Measurements from ENCODE around the gene PNLIPRP2. TPM values are rescaled to one million over a fixed set of nuclear protein-coding genes. Genes with fewer than 3 reads are reported as not detected.

Gene PNLIPRP2
- polyA plus RNA-seq, 1 of the 3 experiments (the other 2 are of a cell fraction) = not detected

DNA sequence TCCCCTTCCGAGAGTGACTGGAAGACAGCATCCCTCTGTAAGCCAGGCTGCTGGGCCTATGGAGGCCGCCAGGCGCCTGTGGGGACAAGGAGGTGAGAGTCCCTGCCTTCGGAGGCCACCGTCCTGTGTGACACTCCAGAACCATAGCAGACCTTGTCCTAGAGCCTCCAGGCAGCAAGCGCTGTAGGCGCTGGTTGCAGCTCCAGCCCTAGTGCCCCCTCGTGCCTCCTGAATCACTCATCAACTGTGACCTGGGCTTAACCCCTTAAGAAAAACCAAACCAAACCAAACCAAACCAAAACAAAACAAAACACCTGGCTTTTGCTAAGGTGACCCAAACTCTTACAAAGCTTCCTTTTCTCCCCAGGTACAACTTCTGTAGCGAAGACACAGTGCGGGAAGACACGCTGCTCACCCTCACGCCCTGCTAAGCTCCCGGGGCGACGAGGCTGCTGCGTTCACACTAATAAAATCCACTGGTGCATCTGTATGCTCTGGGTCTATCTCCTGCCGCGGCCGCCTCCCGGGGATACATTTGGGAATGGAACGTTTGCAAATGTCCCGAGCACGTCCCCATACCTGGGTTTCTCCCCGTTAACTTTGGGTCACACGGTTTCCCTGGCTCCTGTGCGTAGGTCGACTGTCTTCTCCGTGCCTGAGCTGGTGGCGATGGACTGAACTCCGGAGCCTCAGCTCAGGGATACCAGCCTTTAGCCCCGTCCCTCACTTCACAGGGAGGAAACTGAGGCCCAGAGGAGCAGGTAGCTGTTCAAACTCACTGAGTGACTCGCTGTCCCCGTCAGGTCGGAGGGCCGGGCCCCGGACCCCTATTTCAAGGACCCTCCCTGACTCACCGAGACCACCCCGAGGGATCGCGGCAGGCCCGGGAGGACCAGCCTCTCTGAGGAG lies 11.8 kb upstream of the PNLIPRP2 start:
- POLR2A ChIA-PET = no interaction called here
- no peak overlapping the region for H2AFZ ChIP-seq (ENCODE audit: low read depth)
- H3K79me2 ChIP-seq (ENCODE audit: insufficient read depth) = no peaks in the 10 kb centered on the region

More for the DNA sequence above, 11.8 kb upstream of the PNLIPRP2 start:
- Histone ChIP-seq H3K4me2 (no peak overlapping the region), H3K9ac (no peak overlapping the region), H3K9me2 (no peaks in the 10 kb centered on the region), H3K36me3 (replicated peaks in 1 of 2; ENCODE audit: control insufficient read depth in 1 of 2, insufficient read depth in 2 of 2, low read length in 1 of 2) (no peaks in the 10 kb centered on the region), H3F3A (replicated peaks; ENCODE audit: insufficient read depth) (no peaks in the 10 kb centered on the region), H3K27me3 (ENCODE audit: insufficient read depth) (no peaks in the 10 kb centered on the region), H3K9me3 (no peaks in the 10 kb centered on the region), H3K4me1 (ENCODE audit: control insufficient read depth in 1 of 2, insufficient read depth in 2 of 2, low read depth in 1 of 2, low read length in 1 of 2) (peaks cover 0 to 7% of the 10 kb centered on the region in 2 experiments; a peak in 1 of 4 replicates), H4K20me1 (ENCODE audit: insufficient read depth) (no peaks in the 10 kb centered on the region), H3K4me3 (ENCODE audit: low read depth in 2 of 2, low read length in 1 of 2) (peak overlapping the region in 1 of 2 experiments; percentile 36; a peak in 3 of 4 replicates), H3K27ac (ENCODE audit: low read depth in 2 of 2, low read length in 1 of 2) (no peak overlapping the region)
- WGBS (ENCODE audit: low lambda C conversion rate) = 69% methylated on average over 21 of the region's 41 CpGs
- CTCF ChIA-PET = interaction anchor here (4.5 kb wide), 1 partner anchor 18 kb away, joined by 27 read pairs; no protein-coding TSS in a partner anchor
- no peak for TF ChIP-seq SMC3 (IDR thresholded peaks at IDR 0.05; ENCODE audit: low read depth, low read length)
- TF ChIP-seq, protein P1, sequence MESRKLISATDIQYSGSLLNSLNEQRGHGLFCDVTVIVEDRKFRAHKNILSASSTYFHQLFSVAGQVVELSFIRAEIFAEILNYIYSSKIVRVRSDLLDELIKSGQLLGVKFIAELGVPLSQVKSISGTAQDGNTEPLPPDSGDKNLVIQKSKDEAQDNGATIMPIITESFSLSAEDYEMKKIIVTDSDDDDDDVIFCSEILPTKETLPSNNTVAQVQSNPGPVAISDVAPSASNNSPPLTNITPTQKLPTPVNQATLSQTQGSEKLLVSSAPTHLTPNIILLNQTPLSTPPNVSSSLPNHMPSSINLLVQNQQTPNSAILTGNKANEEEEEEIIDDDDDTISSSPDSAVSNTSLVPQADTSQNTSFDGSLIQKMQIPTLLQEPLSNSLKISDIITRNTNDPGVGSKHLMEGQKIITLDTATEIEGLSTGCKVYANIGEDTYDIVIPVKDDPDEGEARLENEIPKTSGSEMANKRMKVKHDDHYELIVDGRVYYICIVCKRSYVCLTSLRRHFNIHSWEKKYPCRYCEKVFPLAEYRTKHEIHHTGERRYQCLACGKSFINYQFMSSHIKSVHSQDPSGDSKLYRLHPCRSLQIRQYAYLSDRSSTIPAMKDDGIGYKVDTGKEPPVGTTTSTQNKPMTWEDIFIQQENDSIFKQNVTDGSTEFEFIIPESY (IDR thresholded peaks at IDR 0.05; ENCODE audit: borderline replicate concordance, low read depth) = no peak
- no peak for TF ChIP-seq TCF12 (IDR thresholded peaks at IDR 0.05)
- no peak for TF ChIP-seq RAD21 (IDR thresholded peaks at IDR 0.05; ENCODE audit: low read length)
- TF ChIP-seq ELF1 (IDR thresholded peaks at IDR 0.05) = no peak
- no peak for TF ChIP-seq MEF2A (IDR thresholded peaks at IDR 0.05; ENCODE audit: borderline replicate concordance, low read depth)
- TF ChIP-seq GABPA (IDR thresholded peaks at IDR 0.05; ENCODE audit: low read depth) = no peak
- TF ChIP-seq NRF1 (IDR thresholded peaks at IDR 0.05; ENCODE audit: low read depth, low read length) = no peak
- TF ChIP-seq PBX3 (IDR thresholded peaks at IDR 0.05) = no peak
- no peak for TF ChIP-seq RXRA (IDR thresholded peaks at IDR 0.05; ENCODE audit: borderline replicate concordance, low read depth)
- no peak for TF ChIP-seq EP300 (IDR thresholded peaks at IDR 0.05; ENCODE audit: borderline replicate concordance in 1 of 2, low read depth in 1 of 2, low read length in 1 of 2)
- TF ChIP-seq CTCF (IDR thresholded peaks at IDR 0.05) = no peak
- TF ChIP-seq POLR2AphosphoS5 (IDR thresholded peaks at IDR 0.05; ENCODE audit: low read depth, low read length) = no peak
- TF ChIP-seq RFX5 (IDR thresholded peaks at IDR 0.05; ENCODE audit: low read length) = no peak
- no peak for TF ChIP-seq GATA2 (CRISPR knock-in tag; IDR thresholded peaks at IDR 0.05)
- no peak for TF ChIP-seq RCOR1 (IDR thresholded peaks at IDR 0.05; ENCODE audit: low read length)
- TF ChIP-seq FOXJ3 (CRISPR knock-in tag; IDR thresholded peaks at IDR 0.05) = no peak
- no peak for DNase-seq
